ENCODE results near the gene ITPR1.
"Not testable (repeated sequence)": the region's sequence is repeated elsewhere in the genome, so short reads cannot be mapped to it uniquely, and the experiment has no call there.

The ITPR1 gene

GRCh38 chr3:4759689-4760312 is 266.7 kb downstream of the ITPR1 start:
- Histone ChIP-seq H3K27ac (no peak overlapping the region), H3K36me3 (ENCODE audit: insufficient read depth, low read length) (no peaks in the 10 kb centered on the region), H3K4me3 (no peak overlapping the region), H3K9ac (ENCODE audit: insufficient read length) (no peak overlapping the region), H3K9me3 (ENCODE audit: low read depth, low read length) (no peaks in the 10 kb centered on the region)
- TF ChIP-seq EZH2 (IDR thresholded peaks at IDR 0.05) (no peak), POLR2AphosphoS5 (IDR thresholded peaks at IDR 0.05; ENCODE audit: borderline replicate concordance, low read depth, low read length) (no peak), FOXP2 (optimal IDR thresholded peaks at IDR 0.05; ENCODE audit: control extremely low read depth, extremely low read length, insufficient read depth) (no peak)
- DNase-seq (ENCODE audit: low read depth, low spot score): no peak

DNA sequence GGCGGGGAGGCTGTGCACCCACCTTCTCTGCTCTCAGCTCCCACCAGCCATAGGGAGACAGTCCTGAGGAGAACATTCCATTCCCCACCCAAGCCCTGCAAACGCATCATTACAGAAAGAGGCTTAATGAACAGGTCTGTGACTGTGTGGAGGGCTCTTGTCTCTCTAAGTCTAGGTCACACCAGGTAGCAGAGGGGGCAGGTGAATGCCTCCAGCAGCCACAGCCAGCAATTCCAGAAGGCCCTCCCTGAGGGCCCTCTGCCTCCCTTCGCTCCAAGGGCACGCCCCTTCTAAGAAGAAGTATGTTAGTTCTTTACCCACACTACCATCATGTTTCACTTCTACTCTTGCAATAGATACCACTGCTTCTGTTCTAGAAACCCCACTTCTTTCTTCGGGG is 268.6 kb downstream of the ITPR1 start:
- Histone ChIP-seq H3K4me3 (no peak overlapping the region), H3K9me3 (ENCODE audit: low read depth, low read length) (no peaks in the 10 kb centered on the region), H3K9ac (ENCODE audit: insufficient read length) (no peak overlapping the region), H3K36me3 (ENCODE audit: insufficient read depth, low read length) (no peaks in the 10 kb centered on the region), H3K27ac (no peak overlapping the region)
- no peak for DNase-seq (ENCODE audit: low read depth, low spot score)
- no peak for TF ChIP-seq EZH2 (IDR thresholded peaks at IDR 0.05)
- TF ChIP-seq POLR2AphosphoS5 (IDR thresholded peaks at IDR 0.05; ENCODE audit: borderline replicate concordance, low read depth, low read length): no peak
- TF ChIP-seq FOXP2 (optimal IDR thresholded peaks at IDR 0.05; ENCODE audit: control extremely low read depth, extremely low read length, insufficient read depth): no peak

DNA sequence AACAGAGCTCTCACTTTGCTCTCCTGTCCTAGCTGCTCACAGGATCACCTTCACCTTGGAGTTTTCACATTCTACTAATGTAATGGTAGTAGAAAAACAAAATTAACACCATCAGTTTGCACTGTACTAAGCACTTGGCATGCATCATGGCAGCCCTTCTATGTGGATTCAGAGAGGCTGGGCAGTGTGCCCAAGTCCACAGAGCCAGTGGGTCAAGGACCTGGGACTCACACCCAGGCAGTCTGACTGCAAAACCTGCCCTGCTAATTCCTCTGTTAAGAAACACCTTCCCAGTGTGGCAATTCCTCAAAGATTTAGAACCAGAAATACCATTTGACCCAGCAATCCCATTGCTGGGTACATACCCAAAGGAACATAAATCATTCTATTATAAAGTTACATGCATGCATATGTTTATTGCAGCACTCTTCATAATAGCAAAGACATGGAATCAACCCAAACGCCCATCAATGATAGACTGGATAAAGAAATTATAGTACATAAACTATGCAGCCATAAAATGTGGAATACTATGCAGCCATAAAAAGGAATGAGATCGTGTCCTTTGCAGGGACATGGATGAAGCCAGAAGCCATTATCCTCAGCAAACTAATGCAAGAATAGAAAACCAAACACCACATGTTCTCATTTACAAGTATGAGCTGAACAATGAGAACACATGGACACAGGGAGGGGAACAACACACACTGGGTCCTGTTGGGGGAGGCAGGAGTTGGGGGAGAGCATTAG is 269.5 kb downstream of the ITPR1 start:
- H3K4me3 ChIP-seq; H3K9me3 ChIP-seq (ENCODE audit: low read depth, low read length); H3K27ac ChIP-seq; H3K9ac ChIP-seq (ENCODE audit: insufficient read length); H3K36me3 ChIP-seq (ENCODE audit: insufficient read depth, low read length); DNase-seq (ENCODE audit: low read depth, low spot score): not testable (repeated sequence)

GRCh38 chr3:4763604-4764247 is 270.6 kb downstream of the ITPR1 start:
- DNase-seq (ENCODE audit: low read depth, low spot score): no peak
- Histone ChIP-seq H3K4me3 (no peak overlapping the region), H3K9ac (ENCODE audit: insufficient read length) (no peak overlapping the region), H3K9me3 (ENCODE audit: low read depth, low read length) (no peaks in the 10 kb centered on the region), H3K27ac (no peak overlapping the region), H3K36me3 (ENCODE audit: insufficient read depth, low read length) (no peaks in the 10 kb centered on the region)
- TF ChIP-seq EZH2 (IDR thresholded peaks at IDR 0.05): no peak
- TF ChIP-seq POLR2AphosphoS5 (IDR thresholded peaks at IDR 0.05; ENCODE audit: borderline replicate concordance, low read depth, low read length): no peak
- TF ChIP-seq FOXP2 (optimal IDR thresholded peaks at IDR 0.05; ENCODE audit: control extremely low read depth, extremely low read length, insufficient read depth): no peak

GRCh38 chr3:4765212-4765611 is 272.1 kb downstream of the ITPR1 start:
- no peak overlapping the region for H3K4me3 ChIP-seq
- no peaks in the 10 kb centered on the region for H3K9me3 ChIP-seq (ENCODE audit: low read depth, low read length)
- TF ChIP-seq FOXP2 (optimal IDR thresholded peaks at IDR 0.05; ENCODE audit: control extremely low read depth, extremely low read length, insufficient read depth) (no peak), POLR2AphosphoS5 (IDR thresholded peaks at IDR 0.05; ENCODE audit: borderline replicate concordance, low read depth, low read length) (no peak), EZH2 (IDR thresholded peaks at IDR 0.05) (no peak)
- no peaks in the 10 kb centered on the region for H3K36me3 ChIP-seq (ENCODE audit: insufficient read depth, low read length)
- no peak overlapping the region for H3K9ac ChIP-seq (ENCODE audit: insufficient read length)
- no peak overlapping the region for H3K27ac ChIP-seq
- DNase-seq (ENCODE audit: low read depth, low spot score): no peak

DNA sequence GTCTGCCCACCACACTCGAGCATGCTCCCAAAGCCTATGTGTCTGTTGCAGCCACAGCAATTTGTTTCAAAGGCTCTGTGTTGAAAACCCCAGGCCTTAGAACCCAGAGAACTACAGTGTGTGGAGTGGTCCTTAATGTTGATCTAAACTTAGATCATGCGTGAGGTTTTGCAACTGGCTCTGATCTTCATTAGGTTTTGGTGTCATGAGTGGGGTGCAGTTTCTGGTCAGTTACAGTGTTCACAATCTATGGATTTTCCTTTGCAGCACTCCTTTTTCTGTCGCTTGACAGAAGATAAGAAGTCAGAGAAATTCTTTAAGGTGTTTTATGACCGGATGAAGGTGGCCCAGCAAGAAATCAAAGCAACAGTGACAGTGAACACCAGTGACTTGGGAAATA is 273.1 kb downstream of the ITPR1 start:
- no peak for DNase-seq (ENCODE audit: low read depth, low spot score)
- Histone ChIP-seq H3K36me3 (ENCODE audit: insufficient read depth, low read length) (no peaks in the 10 kb centered on the region), H3K9me3 (ENCODE audit: low read depth, low read length) (no peaks in the 10 kb centered on the region), H3K9ac (ENCODE audit: insufficient read length) (no peak overlapping the region), H3K4me3 (no peak overlapping the region), H3K27ac (no peak overlapping the region)
- TF ChIP-seq EZH2 (IDR thresholded peaks at IDR 0.05): no peak
- no peak for TF ChIP-seq POLR2AphosphoS5 (IDR thresholded peaks at IDR 0.05; ENCODE audit: borderline replicate concordance, low read depth, low read length)
- TF ChIP-seq FOXP2 (optimal IDR thresholded peaks at IDR 0.05; ENCODE audit: control extremely low read depth, extremely low read length, insufficient read depth): no peak

DNA sequence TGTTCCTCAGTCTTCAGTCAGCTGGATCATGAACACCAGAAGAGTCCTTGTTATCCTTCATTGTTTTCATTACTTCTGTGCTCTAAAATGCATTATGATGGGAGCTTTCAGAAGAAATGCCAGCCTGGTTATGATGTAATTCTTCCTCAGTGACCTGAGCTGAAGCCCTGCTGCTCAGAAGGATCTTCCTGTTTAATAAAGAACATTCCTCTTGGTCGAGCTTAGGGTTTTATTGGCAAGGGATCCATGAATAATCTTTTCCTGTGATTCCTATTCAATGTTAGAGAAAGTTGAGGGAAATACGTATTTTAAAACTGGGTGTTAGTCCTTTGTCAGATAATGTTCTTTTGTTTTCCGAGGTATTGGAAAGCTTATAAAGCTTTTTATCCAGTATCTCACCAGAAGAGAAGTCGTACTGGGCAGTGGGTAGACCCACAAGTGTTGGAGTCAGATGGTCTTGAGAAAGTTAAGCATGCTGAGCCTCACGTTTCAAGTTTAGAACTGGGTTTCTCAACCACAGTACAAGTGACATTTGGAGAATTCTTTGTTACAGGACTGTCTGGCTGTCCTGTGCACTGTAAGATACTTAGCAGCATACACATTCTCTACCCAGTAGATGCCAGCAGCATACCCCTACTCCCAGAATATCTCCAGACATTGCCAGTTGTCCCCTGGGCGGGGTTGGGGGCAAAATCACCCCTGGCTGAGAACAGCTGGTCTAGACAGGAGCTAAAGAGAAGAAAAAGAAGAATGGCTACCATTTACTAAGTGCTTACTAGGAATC is 273.8 kb downstream of the ITPR1 start:
- H3K9ac ChIP-seq (ENCODE audit: insufficient read length): no peak overlapping the region
- H3K27ac ChIP-seq: no peak overlapping the region
- DNase-seq (ENCODE audit: low read depth, low spot score): no peak
- no peaks in the 10 kb centered on the region for H3K9me3 ChIP-seq (ENCODE audit: low read depth, low read length)
- no peak for TF ChIP-seq FOXP2 (optimal IDR thresholded peaks at IDR 0.05; ENCODE audit: control extremely low read depth, extremely low read length, insufficient read depth)
- no peak for TF ChIP-seq EZH2 (IDR thresholded peaks at IDR 0.05)
- TF ChIP-seq POLR2AphosphoS5 (IDR thresholded peaks at IDR 0.05; ENCODE audit: borderline replicate concordance, low read depth, low read length): no peak
- H3K4me3 ChIP-seq: no peak overlapping the region
- H3K36me3 ChIP-seq (ENCODE audit: insufficient read depth, low read length): no peaks in the 10 kb centered on the region

DNA sequence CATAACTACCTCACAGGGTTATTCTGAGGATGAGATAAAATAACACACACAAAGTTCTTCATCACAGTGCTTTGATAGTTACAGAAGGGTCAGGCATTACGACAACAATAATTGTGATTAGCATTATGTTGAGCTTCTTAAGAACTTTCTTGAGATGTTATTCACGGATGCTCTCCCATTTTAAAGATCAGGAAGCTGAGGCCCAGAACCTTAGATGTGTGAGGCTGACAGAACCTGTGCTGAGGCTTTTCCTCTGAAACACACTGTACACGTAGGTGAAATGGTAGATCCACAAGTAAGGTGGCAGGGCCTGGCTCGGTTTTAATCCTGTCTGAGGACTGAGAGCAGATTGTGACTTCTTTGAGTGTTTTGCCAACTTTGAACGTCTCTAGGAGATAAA is 274.9 kb downstream of the ITPR1 start:
- no peak for TF ChIP-seq FOXP2 (optimal IDR thresholded peaks at IDR 0.05; ENCODE audit: control extremely low read depth, extremely low read length, insufficient read depth)
- TF ChIP-seq EZH2 (IDR thresholded peaks at IDR 0.05): no peak
- TF ChIP-seq POLR2AphosphoS5 (IDR thresholded peaks at IDR 0.05; ENCODE audit: borderline replicate concordance, low read depth, low read length): no peak
- Histone ChIP-seq H3K27ac (no peak overlapping the region), H3K9ac (ENCODE audit: insufficient read length) (no peak overlapping the region), H3K36me3 (ENCODE audit: insufficient read depth, low read length) (no peaks in the 10 kb centered on the region), H3K4me3 (no peak overlapping the region), H3K9me3 (ENCODE audit: low read depth, low read length) (no peaks in the 10 kb centered on the region)
- no peak for DNase-seq (ENCODE audit: low read depth, low spot score)

Data from SK-N-MC (cell line).